ENCODE results near the gene MT3.
"Not testable (repeated sequence)": the region's sequence is repeated elsewhere in the genome, so short reads cannot be mapped to it uniquely, and the experiment has no call there.

The MT3 gene

DNA sequence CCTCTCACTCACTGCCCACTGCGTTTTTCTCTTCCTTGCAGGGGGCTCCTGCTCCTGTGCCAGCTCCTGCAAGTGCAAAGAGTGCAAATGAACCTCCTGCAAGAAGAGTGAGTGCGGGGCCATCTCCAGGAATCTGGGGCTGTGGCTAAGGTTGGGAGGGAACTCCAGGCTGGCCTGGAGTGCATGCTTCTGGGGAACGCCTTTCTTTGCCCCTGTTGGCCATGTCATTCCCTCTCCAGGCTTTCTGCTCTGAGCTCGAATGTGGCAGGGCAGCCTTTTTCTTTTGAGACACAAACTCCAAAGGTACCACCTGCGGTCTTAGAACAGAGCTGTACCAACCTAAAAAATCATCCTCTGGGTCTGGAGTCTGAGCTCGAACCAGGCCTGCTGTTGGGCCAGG is 28.8 kb downstream of the MT3 start:
- no peak for DNase-seq (ENCODE audit: extremely low read depth, insufficient read length)
- Histone ChIP-seq H3K36me3 (ENCODE audit: control insufficient read depth, insufficient read depth, low read length) (no peaks in the 10 kb centered on the region), H3K27me3 (replicated peaks; ENCODE audit: control insufficient read depth, insufficient read depth, low read length) (no peaks in the 10 kb centered on the region; the same call in 1 of the 2 replicates), H3K4me3 (replicated peaks; ENCODE audit: low read depth, low read length) (no peak overlapping the region)
- TF ChIP-seq, protein P1, sequence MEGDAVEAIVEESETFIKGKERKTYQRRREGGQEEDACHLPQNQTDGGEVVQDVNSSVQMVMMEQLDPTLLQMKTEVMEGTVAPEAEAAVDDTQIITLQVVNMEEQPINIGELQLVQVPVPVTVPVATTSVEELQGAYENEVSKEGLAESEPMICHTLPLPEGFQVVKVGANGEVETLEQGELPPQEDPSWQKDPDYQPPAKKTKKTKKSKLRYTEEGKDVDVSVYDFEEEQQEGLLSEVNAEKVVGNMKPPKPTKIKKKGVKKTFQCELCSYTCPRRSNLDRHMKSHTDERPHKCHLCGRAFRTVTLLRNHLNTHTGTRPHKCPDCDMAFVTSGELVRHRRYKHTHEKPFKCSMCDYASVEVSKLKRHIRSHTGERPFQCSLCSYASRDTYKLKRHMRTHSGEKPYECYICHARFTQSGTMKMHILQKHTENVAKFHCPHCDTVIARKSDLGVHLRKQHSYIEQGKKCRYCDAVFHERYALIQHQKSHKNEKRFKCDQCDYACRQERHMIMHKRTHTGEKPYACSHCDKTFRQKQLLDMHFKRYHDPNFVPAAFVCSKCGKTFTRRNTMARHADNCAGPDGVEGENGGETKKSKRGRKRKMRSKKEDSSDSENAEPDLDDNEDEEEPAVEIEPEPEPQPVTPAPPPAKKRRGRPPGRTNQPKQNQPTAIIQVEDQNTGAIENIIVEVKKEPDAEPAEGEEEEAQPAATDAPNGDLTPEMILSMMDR (IDR thresholded peaks at IDR 0.05; ENCODE audit: insufficient read depth, low read length, poor library complexity, severe bottlenecking), result no peak

DNA sequence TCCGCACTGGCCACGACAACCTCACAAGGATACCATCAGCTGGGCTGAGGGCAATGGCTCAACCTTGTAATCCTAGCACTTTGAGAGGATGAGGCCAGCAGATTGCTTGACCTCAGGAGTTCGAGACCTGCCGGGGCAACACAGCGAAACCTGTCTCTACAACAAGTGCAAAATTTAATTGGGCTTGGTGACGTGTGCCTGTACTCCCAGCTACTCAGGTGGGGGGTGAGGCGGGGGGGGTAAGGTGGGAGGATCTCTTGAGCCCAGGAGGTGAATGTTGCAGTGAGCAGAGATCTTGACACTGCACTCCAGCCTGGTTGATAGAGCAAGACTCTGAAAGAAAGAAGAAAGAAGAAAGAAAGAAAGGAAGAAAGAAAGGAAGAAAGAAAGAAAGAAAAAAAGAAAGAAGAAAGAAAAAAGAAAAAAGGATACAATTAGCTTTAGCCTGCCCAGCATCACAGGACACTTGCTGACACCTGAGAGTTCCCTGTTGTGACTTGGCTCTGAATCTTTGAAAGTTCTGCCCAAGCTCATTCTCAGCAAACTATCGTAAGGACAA is 31.1 kb downstream of the MT3 start:
- DNase-seq (ENCODE audit: extremely low read depth, insufficient read length), result no peak
- Histone ChIP-seq H3K36me3 (ENCODE audit: control insufficient read depth, insufficient read depth, low read length) (no peaks in the 10 kb centered on the region), H3K27me3 (replicated peaks; ENCODE audit: control insufficient read depth, insufficient read depth, low read length) (no peaks in the 10 kb centered on the region; the same call in 1 of the 2 replicates), H3K4me3 (replicated peaks; ENCODE audit: low read depth, low read length) (no peak overlapping the region)
- TF ChIP-seq, protein P1 (IDR thresholded peaks at IDR 0.05; ENCODE audit: insufficient read depth, low read length, poor library complexity, severe bottlenecking), result no peak

GRCh38 chr16:56621665-56622445 is 32.5 kb downstream of the MT3 start:
- DNase-seq (ENCODE audit: extremely low read depth, insufficient read length); H3K27me3 ChIP-seq (replicated peaks; ENCODE audit: control insufficient read depth, insufficient read depth, low read length); H3K4me3 ChIP-seq (replicated peaks; ENCODE audit: low read depth, low read length); H3K36me3 ChIP-seq (ENCODE audit: control insufficient read depth, insufficient read depth, low read length): not testable (repeated sequence)

- DNase-seq (ENCODE audit: extremely low read depth, insufficient read length); H3K4me3 ChIP-seq (replicated peaks; ENCODE audit: low read depth, low read length); H3K27me3 ChIP-seq (replicated peaks; ENCODE audit: control insufficient read depth, insufficient read depth, low read length); H3K36me3 ChIP-seq (ENCODE audit: control insufficient read depth, insufficient read depth, low read length): not testable (repeated sequence)
Observed at GRCh38 chr16:56623184-56623583, 33.9 kb downstream of the MT3 start.

DNA sequence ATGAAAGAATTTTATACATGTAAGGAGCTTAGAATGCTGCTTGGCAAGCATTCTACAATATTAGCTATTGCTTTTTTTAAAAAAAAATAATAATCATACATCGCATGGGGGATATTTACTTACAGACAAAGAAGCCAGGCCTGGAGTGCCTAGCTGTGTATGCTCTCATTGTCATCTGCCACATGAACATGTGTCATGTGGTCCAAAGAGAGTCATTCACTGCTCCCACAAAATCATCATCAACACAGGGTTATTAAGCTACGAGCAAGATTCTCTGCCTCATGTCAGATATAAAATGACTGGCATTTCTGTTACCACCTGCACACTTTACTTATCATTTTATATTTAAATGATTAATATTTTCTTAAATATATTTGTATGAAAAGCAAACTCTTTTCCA is 34.3 kb downstream of the MT3 start:
- no peaks in the 10 kb centered on the region; the same call in 1 of the 2 replicates for H3K27me3 ChIP-seq (replicated peaks; ENCODE audit: control insufficient read depth, insufficient read depth, low read length)

DNA sequence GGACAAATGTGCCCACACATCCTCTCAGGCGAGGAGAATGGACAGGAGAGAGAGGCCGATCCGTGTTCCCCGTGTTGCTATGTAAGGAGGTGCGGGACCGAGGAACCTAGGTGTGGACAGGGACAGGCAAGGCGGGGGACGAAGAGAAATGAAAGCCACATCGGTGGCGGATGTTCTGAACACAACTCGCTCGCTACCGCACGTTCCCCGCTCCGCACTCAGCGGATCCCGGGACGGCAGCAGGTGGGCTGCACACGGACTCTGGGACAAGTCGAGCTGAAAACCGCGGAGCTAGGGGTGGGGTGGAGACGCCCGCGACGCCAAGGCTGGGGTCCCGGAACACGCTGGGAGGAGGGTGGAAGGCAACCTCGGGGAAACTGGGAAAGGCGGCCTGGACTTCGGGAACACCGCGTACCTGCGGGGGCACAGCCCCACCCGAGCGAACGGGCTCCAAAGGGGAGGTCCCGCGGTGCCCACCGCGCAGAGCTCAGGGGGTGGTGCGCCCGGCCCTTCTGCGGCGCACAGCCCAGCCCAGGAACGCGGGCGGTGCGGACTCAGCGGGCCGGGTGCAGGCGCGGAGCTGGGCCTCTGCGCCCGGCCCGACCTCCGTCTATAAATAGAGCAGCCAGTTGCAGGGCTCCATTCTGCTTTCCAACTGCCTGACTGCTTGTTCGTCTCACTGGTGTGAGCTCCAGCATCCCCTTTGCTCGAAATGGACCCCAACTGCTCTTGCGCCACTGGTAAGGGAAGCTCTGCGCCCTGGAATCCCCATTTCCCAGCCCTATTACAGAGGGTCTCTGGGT is 36.0 kb downstream of the MT3 start, which contains the start of gene MT1E:
TSS of gene MT1E (plus strand) at position 642 of the 803 bp plus-strand sequence. CDS start at position 713, 71 bp downstream.
- H3K27me3 ChIP-seq (replicated peaks; ENCODE audit: control insufficient read depth, insufficient read depth, low read length), result no peaks in the 10 kb centered on the region; the same call in 1 of the 2 replicates
- DNase-seq (ENCODE audit: extremely low read depth, insufficient read length), result no peak
- TF ChIP-seq, protein P1 (IDR thresholded peaks at IDR 0.05; ENCODE audit: insufficient read depth, low read length, poor library complexity, severe bottlenecking), result no peak
- H3K36me3 ChIP-seq (ENCODE audit: control insufficient read depth, insufficient read depth, low read length), result no peaks in the 10 kb centered on the region
- peak within 1 kb of the TSS; percentile 59 for H3K4me3 ChIP-seq (replicated peaks; ENCODE audit: low read depth, low read length)

More for the DNA sequence above, 34.3 kb downstream of the MT3 start:
- H3K36me3 ChIP-seq (ENCODE audit: control insufficient read depth, insufficient read depth, low read length), result no peaks in the 10 kb centered on the region
- no peak for DNase-seq (ENCODE audit: extremely low read depth, insufficient read length)
- TF ChIP-seq, protein P1 (IDR thresholded peaks at IDR 0.05; ENCODE audit: insufficient read depth, low read length, poor library complexity, severe bottlenecking), result no peak
- no peak overlapping the region for H3K4me3 ChIP-seq (replicated peaks; ENCODE audit: low read depth, low read length)

Measured in GM06990 (cell line).